ENCODE measurements around the gene KLK15. TPM values are rescaled to one million over a fixed set of nuclear protein-coding genes. Genes with fewer than 3 reads are reported as not detected.
"Not testable (repeated sequence)": the region's sequence is repeated elsewhere in the genome, so short reads cannot be mapped to it uniquely, and the experiment has no call there.

KLK15 gene
- total RNA-seq, 4 donors from 2014 or later, result not detected

GRCh38 chr19:50785329-50785728, 48.0 kb downstream of the KLK15 start:
- DNase-seq (ENCODE audit: low spot score in 2 of 2), result no peak
- no peak for TF ChIP-seq CTCF (IDR thresholded peaks at IDR 0.05)
- no peak for TF ChIP-seq POLR2A (IDR thresholded peaks at IDR 0.05)
- H3K4me3 ChIP-seq (ENCODE audit: low read depth, poor library complexity, severe bottlenecking), result no peak overlapping the region
- 84 to 91% methylated on average over 12 of the region's 12 CpGs for WGBS, 2 donors
- intact Hi-C loops (cut with DNase I; ENCODE audit: low total_unique reads), result loop anchor here (10.0 kb wide), 1 partner anchor 421 kb away; the partner anchor contains the start of gene NAPSA

- 92% methylated on average over 3 of the region's 3 CpGs for whole genome bisulfite sequencing, 2 donors
- H3K4me3 ChIP-seq (ENCODE audit: low read depth, poor library complexity, severe bottlenecking), result no peak overlapping the region
- no peak for TF ChIP-seq CTCF (IDR thresholded peaks at IDR 0.05)
- TF ChIP-seq POLR2A (IDR thresholded peaks at IDR 0.05), result no peak
- intact Hi-C loops (cut with DNase I; ENCODE audit: low total_unique reads), result loop anchor here (10.0 kb wide), 1 partner anchor 420 kb away; the partner anchor contains the start of gene NAPSA
- no peak for DNase-seq (ENCODE audit: low spot score in 2 of 2)
Observed at GRCh38 chr19:50784710-50785109, 48.7 kb downstream of the KLK15 start.

DNA sequence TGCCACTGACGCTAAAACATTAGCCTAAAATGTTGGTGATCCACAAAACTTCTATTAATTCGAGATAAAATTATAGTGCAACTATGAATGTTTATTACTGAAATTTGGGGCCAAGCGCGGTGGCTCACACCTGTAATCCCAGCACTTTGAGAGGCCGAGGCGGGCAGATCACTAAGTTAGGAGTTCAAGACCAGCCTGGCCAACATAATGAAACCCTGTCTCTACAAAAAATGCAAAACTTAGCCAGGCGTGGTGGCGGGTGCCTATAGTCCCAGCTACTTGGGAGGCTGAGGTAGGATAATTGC, 49.6 kb downstream of the KLK15 start:
- not testable (repeated sequence) for H3K4me3 ChIP-seq (ENCODE audit: low read depth, poor library complexity, severe bottlenecking); DNase-seq (ENCODE audit: low spot score in 2 of 2)
- WGBS, 2 donors, result 34 to 37% methylated on average over 8 of the region's 8 CpGs
- intact Hi-C loops (cut with DNase I; ENCODE audit: low total_unique reads), result loop anchor here (10.0 kb wide), 1 partner anchor 419 kb away; the partner anchor contains the start of gene NAPSA

DNA sequence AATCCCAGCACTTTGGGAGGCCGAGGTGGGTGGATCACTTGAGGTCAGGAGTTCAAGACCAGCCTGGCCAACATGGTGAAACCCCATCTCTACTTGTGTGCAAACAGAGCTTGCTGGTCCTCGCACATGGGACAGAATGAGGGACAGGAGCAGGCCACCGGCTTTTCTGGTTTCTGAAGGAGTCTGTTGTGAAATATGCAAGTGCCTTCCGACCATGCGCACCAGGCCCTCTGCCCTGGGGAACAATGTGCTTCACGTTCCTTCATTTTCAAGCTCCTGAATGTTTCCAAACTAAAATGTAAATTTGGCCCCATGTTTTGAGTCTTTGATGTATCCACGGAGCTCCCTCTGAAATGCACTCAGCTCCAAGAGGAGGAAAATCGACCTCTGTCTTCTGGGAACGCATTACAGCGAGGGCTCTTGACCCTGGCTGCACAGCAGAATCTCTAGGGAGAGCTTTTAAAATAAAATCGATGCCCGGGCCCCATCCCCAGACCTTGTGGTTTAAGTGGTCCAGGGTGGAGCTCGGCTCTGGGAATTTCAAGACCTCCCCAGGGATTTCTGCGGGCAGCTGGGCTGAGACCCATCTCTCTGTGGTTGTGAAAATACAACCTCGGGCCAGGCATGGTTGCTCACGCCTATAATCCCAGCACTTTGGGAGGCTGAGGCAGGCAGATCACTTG, 52.5 kb downstream of the KLK15 start:
- no peak overlapping the region for H3K4me3 ChIP-seq (ENCODE audit: low read depth, poor library complexity, severe bottlenecking)
- no peak for TF ChIP-seq CTCF (IDR thresholded peaks at IDR 0.05)
- TF ChIP-seq POLR2A (IDR thresholded peaks at IDR 0.05), result no peak
- intact Hi-C loops (cut with DNase I; ENCODE audit: low total_unique reads), result loop anchor here (10.0 kb wide), 1 partner anchor 416 kb away; the partner anchor contains the start of gene NAPSA
- no peak for DNase-seq (ENCODE audit: low spot score in 2 of 2)
- WGBS, 2 donors, result 41 to 48% methylated on average over 15 to 16 of the region's 16 CpGs

DNA sequence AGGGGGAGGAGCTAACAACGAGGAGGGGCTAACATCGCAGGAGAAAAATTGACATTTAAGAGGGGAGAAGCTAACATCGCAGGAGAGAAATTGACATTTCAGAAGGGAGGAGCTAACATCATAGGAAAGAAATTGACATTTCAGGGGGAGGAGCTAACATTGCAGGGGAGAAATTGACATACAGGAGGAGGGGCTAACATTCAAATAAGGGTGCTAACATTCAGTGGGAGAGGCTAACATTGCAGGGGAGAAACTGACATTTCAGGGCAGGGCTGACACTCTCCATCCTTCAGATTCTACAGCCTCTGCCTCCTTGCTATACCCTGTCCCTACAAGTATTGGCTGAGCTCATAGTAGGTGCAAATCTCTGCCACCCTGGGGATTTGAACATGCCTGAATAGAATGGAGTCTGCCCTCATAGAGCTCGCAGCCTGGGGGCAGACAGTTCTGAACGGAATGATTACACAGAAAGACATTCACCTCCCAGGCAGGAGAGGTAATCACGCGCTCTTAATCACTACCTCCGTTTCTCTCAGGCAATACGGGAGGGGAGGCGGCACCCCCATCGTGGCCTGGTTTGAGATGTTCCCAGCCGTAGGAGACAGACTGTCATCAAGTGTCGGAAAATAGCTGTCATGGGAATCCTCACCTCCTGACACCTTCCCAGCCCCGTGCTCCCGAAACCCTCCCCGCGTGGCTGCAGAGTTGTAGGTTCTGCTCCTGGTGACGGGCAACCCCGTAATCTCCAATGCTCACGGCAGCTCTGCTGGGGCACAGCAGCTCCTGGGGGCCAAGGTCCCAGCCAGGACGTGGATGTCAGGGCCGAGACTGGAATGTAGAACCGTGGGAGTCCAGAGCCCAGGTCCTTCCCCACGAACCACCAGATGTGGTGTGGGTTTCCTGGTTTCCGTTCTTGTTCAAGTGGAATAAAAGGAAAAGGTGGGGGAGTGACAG, 53.6 kb downstream of the KLK15 start:
- DNase-seq (ENCODE audit: low spot score in 2 of 2), result no peak
- 35 to 36% methylated on average over 17 to 25 of the region's 25 CpGs for WGBS, 2 donors

More for the DNA sequence above, 53.6 kb downstream of the KLK15 start:
- intact Hi-C loops (cut with DNase I; ENCODE audit: low total_unique reads), result loop anchor here (10.0 kb wide), 2 partner anchors 65 to 415 kb away; partner anchors contain the start of genes NAPSA and SHANK1
- no peak overlapping the region for H3K4me3 ChIP-seq (ENCODE audit: low read depth, poor library complexity, severe bottlenecking)
- TF ChIP-seq CTCF (IDR thresholded peaks at IDR 0.05) (no peak), POLR2A (IDR thresholded peaks at IDR 0.05) (no peak)
